Stimulated activated CD4-positive, alpha-beta T cell treated with anti-CD3 and anti-CD28 coated beads, Interleukin-12 subunit alpha, Interleukin-12 subunit beta, amount 100 ng/mL, for 4 hours (primary cell): ENCODE measurements around the gene DEFB110.

Source experiments
- DNase-seq: peaks from one replicate; pipeline ENCODE4 v3.0.0-alpha.2; 2020

Gene DEFB110

GRCh38 chr6:50021894-50022293 lies at the start of gene DEFB110:
TSS of gene DEFB110 (minus strand) at chr6:50021994. CDS start at chr6:50021935, 59 bp downstream.
- no peak for DNase-seq

- DNase-seq, result no peak
Measured at GRCh38 chr6:50070101-50070500, 48.3 kb upstream of the DEFB110 start.

GRCh38 chr6:50062051-50062450 lies 40.3 kb upstream of the DEFB110 start:
- DNase-seq, result no peak

- no peak for DNase-seq
Measured at GRCh38 chr6:50056242-50056641, 34.4 kb upstream of the DEFB110 start.

GRCh38 chr6:50049829-50050228 lies 28.0 kb upstream of the DEFB110 start, which contains the start of gene DEFB112:
TSS of gene DEFB112 (minus strand) at chr6:50049929. CDS start at chr6:50049869, 60 bp downstream.
- DNase-seq, result no peak

DNA sequence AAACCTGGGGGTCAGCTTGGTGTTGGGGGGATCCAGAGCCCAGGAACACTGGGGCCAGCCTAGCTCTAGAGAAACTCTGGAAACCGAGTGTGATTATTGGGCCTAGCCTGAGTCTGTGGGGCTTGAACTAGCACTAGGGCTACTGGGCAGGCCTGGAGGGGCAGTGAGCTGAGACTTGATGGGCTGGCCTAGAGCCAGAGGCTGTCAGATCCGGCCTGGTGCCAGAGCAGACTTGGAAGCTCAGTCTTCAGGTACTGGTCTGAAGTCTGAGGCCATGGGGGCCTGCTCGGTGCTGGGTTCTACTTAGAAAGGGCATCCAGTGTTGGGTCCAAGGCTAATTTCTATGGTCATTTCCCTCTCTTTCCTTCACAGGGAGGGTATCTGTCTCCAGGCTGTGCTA lies 25.2 kb upstream of the DEFB110 start:
- no peak for DNase-seq

- no peak for DNase-seq
Measured at GRCh38 chr6:50030777-50031562, 9.2 kb upstream of the DEFB110 start.

- no peak for DNase-seq
Measured at GRCh38 chr6:50030350-50030749, 8.6 kb upstream of the DEFB110 start.

DNA sequence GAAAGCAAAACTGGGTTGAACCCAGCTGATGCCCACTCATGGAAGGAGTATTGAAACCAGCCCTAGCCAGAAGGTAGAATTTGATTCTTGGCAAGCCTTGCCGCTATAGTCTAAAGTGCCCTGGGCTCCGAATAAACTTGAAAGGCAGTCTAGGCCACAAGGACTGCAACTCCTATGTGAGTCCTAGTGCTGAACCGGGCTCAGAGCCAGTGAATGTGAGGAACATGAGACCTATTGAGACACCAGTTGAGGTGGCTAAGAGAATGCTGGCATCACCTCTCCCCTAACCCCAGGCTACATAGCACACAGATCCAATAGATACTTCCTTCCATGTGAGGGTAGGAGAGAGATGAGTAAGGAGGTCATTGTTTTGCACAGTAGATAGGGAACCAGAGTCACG lies 3.5 kb upstream of the DEFB110 start:
- no peak for DNase-seq

GRCh38 chr6:50007819-50008218 lies 14.0 kb downstream of the DEFB110 start:
- no peak for DNase-seq

- DNase-seq, result no peak
Measured at GRCh38 chr6:50003139-50003538, 18.7 kb downstream of the DEFB110 start.

- no peak for DNase-seq
Measured at GRCh38 chr6:49995278-49995677, 26.5 kb downstream of the DEFB110 start.

DNA sequence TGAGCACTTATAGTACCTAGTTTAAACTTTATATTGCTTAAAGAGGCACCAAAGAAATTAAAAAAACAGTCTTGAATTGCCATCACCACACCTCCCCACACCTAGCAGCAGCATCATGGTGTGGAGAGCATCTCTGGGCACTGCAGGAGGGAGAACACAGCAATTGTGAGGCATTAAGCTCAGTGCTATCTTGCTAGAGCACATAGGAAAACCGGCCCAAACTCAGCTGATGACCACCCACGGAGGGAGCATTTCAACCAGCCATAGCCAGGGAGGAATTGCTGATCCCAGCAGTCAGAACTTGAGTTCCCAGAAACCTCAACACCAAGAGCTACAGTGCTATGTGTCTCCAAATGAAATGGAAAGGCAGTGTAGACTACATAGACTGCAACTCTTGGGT lies 32.9 kb downstream of the DEFB110 start:
- no peak for DNase-seq

GRCh38 chr6:49987749-49988148 lies 34.0 kb downstream of the DEFB110 start:
- DNase-seq, result no peak

GRCh38 chr6:49986551-49986950 lies 35.2 kb downstream of the DEFB110 start:
- no peak for DNase-seq

DNA sequence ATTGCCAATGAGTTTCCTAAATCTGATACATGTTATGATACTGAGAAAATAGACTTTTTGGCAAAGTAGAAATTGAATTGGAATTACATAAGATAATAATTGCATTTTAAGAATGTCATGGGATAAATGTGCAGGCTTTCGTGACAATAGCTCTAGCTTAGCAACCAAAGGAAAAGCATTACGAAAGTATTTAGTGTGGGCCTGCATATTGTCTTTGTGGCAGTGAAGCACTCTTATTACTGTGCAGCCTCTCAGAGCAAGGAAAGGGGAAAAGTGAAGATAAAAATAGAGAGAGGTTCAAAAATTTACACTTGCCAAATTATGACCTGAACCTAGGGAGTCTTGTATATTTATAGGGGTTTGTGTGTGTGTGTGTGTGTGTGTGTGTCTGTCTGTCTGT lies 39.7 kb downstream of the DEFB110 start:
- no peak for DNase-seq

DNA sequence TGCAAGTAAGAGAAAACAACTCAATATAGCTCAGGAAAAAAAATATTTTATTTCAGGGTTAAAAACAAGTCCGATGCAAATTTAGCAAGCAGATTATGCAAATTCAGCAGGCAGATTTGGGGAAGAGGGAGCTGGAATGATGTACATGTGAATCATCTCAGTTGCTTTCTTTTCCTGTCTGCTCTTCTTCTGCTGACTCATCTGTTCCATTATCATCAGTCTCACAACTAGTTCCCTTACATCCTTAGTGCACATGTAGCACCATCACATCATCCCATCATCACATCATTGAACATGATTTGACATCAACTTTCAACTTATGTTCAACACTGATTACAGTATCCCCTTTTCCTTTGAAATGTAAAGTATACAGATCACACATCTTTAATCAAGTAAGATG lies 40.9 kb downstream of the DEFB110 start:
- no peak for DNase-seq

DNA sequence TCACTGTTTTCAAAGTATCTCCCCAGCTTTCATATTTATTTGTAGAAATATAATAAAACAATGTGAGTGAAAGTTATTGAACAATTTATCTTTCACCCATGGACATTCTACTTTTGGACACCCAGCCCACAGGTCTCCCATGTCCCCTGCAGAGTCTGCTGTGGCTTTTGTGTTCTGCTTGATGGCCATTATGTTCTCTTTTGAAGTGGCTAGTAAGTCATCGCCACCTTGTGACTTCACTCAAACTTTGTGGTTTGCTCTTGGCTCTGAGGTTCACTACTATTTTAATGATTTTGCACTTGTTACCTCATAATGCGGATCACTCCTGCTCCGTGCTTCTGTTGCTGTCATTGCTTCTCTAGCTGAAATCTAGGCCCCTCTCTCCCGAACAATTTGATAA lies 42.2 kb downstream of the DEFB110 start:
- DNase-seq, result no peak

DNA sequence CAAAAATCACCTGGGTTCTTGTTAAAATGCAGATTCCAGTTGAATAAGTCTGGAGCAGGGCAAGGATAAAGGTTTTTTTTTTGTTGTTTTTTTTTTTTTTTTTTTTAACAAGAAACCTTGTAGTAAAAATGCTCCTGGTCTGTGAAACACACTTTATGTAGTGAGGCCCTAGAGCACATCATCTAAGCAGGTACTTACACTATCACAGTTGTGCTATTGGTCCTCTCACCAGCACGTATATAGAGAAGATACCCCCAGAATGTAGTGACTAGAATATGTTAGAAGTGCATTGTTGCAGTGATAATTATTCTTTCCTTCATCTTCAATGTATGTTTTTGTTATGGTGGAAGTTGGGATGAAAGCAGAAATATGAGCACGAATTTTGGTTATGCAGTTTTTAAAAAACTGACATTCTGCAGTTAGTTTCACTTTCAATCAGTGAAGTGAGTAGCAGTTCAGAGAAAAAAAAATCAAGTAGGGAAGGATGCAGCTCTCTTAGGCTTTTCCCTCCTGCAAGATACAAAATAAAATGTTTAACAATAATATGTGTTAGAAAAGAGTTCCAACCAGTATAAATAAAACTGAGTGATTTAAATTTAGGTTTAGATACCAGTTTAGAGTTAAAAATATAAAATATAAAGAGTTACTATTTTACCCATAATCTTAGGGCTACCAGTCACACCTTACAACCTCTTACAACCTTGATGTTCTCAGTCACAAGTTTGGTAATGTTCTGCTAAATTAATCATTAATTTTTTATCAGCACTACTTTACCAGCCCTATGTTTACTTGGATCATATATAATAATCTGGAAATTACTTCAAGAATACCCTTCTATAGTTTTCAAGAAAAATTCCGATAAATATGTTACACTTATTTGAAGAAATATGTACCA lies 43.2 kb downstream of the DEFB110 start:
- DNase-seq, result no peak

GRCh38 chr6:49969605-49970004 lies 52.2 kb downstream of the DEFB110 start, which contains the start of gene DEFB113:
TSS of gene DEFB113 (minus strand) at chr6:49969625. CDS start at chr6:49969625, 0 bp downstream.
- DNase-seq, result no peak
